ENCODE results near the gene ZFP82. TPM values are rescaled to one million over a fixed set of nuclear protein-coding genes. Genes with fewer than 3 reads are reported as not detected.

Gene ZFP82
- total and polyA plus RNA-seq, 2 of the 4 experiments (the other 2 are of a cell fraction): 1.6 to 3.9 TPM

DNA sequence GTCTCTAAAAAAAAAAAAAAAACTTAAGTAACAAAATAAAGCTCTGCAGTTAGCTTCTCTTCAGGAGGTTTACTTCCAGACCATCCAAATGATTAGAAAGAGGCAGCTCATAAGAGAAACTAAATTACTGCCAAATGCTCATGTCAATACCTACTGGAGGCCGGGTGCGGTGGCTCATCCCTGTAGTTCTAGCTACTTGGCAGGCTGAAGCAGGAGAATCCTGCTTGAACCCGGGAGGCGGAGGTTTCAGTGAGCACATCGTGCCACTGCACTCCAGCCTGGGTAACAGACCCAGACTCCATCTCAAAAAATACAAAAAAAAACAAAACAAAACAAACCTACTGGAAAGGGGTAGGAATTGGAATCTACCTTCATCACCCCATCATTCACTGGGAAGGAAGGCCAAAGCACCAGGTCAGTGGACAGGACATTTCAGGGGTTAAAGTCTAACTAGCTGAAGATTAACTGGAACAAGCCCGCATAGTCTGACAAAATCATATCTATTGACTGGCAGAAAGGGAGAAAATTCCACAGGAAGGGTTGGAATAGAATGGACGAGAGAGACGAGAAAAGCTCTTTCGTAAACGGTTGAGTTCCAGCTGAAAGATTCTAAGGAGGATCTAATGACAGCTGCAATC lies 40.8 kb downstream of the ZFP82 start:
- Histone ChIP-seq H3K79me1 (ENCODE audit: low read depth in 1 of 2, low read length in 2 of 2) (peaks cover 8 to 16% of the 10 kb centered on the region in 2 experiments), H3K9me3 (ENCODE audit: control insufficient read depth, insufficient read depth, low read length) (no peaks in the 10 kb centered on the region; the same call in 1 of the 2 replicates), H2AK9ac (replicated peaks; ENCODE audit: low read depth, low read length, poor library complexity) (peak overlapping the region; percentile 33), H3K56ac (ENCODE audit: extremely low read depth, insufficient read depth, low read length) (no peak overlapping the region), H2AK5ac (ENCODE audit: low read depth, low read length) (no peak overlapping the region), H2BK5ac (ENCODE audit: low read depth, low read length, poor library complexity, severe bottlenecking) (no peak overlapping the region), H3K9ac (ENCODE audit: low read depth, low read length) (peak overlapping the region; percentile 79; the same call in 1 of the 2 replicates), H4K5ac (ENCODE audit: low read depth, low read length) (no peak overlapping the region), H3K4me2 (ENCODE audit: low read depth, low read length) (peak overlapping the region; percentile 49), H2BK120ac (ENCODE audit: low read depth, low read length) (no peak overlapping the region), H3K4me3 (ENCODE audit: insufficient read depth, low read depth, low read length) (peak overlapping the region; percentile 66; the same call in 1 of the 2 replicates), H3K27me3 (ENCODE audit: control insufficient read depth, insufficient read depth, low read length) (no peaks in the 10 kb centered on the region), H3K23ac (ENCODE audit: low read depth, low read length) (peak overlapping the region; percentile 41; the same call in 1 of the 2 replicates), H3K4me1 (ENCODE audit: control insufficient read depth, insufficient read depth, low read length) (peaks cover 4% of the 10 kb centered on the region; the same call in 1 of the 2 replicates), H3K36me3 (ENCODE audit: control insufficient read depth, insufficient read depth, low read length) (no peaks in the 10 kb centered on the region), H4K91ac (ENCODE audit: insufficient read depth, low read depth, low read length) (no peak overlapping the region), H2BK15ac (ENCODE audit: low read depth, low read length) (no peak overlapping the region), H4K8ac (ENCODE audit: low read depth in 2 of 2, low read length in 2 of 2) (no peak overlapping the region; a peak in 1 of 4 replicates), H3K18ac (ENCODE audit: low read depth, low read length) (no peak overlapping the region), H3K27ac (ENCODE audit: insufficient read depth, low read length) (no peak overlapping the region), H2AFZ (replicated peaks; ENCODE audit: low read length, poor library complexity) (peak overlapping the region; percentile 56), H3K14ac (replicated peaks; ENCODE audit: low read depth, low read length) (no peak overlapping the region), H4K20me1 (ENCODE audit: insufficient read depth, low read length) (no peaks in the 10 kb centered on the region), H3K4ac (ENCODE audit: low read depth, low read length) (no peak overlapping the region), H2BK20ac (ENCODE audit: low read depth, low read length) (no peak overlapping the region), H3K9me1 (ENCODE audit: insufficient read depth, low read length) (no peaks in the 10 kb centered on the region)
- DNase-seq (no peak), ATAC-seq (ENCODE audit: low read depth) (no peak)
- in situ Hi-C loops (cut with MboI; ENCODE audit: low sequenced_read_pairs) (no loop called here), dilution Hi-C loops (cut with HindIII; ENCODE audit: low sequenced_read_pairs, unreplicated experiment) (no loop called here), intact Hi-C loops (cut with micrococcal nuclease) (loop anchor here (5.0 kb wide), 2 partner anchors 40 to 160 kb away; partner anchors contain the start of genes ZFP82 and ZNF146)
- TF ChIP-seq BHLHE40 (IDR thresholded peaks at IDR 0.05; ENCODE audit: low read depth, low read length) (no peak), SMC3 (IDR thresholded peaks at IDR 0.05; ENCODE audit: low read depth, low read length) (no peak), RFX5 (IDR thresholded peaks at IDR 0.05; ENCODE audit: low read depth, low read length) (no peak), CEBPB (IDR thresholded peaks at IDR 0.05; ENCODE audit: low read depth, low read length) (no peak), MAZ (IDR thresholded peaks at IDR 0.05; ENCODE audit: borderline replicate concordance, low read depth, low read length) (no peak), FOS (IDR thresholded peaks at IDR 0.05; ENCODE audit: low read depth, low read length) (no peak), POLR2A (IDR thresholded peaks at IDR 0.05; ENCODE audit: low read depth, low read length) (no peak), MXI1 (IDR thresholded peaks at IDR 0.05; ENCODE audit: borderline replicate concordance, low read depth, low read length) (no peak), CHD1 (IDR thresholded peaks at IDR 0.05; ENCODE audit: low read depth, low read length) (no peak), RCOR1 (IDR thresholded peaks at IDR 0.05; ENCODE audit: insufficient replicate concordance, low read length) (no peak), RAD21 (IDR thresholded peaks at IDR 0.05; ENCODE audit: low read length) (no peak)
- TF ChIP-seq, protein P1, sequence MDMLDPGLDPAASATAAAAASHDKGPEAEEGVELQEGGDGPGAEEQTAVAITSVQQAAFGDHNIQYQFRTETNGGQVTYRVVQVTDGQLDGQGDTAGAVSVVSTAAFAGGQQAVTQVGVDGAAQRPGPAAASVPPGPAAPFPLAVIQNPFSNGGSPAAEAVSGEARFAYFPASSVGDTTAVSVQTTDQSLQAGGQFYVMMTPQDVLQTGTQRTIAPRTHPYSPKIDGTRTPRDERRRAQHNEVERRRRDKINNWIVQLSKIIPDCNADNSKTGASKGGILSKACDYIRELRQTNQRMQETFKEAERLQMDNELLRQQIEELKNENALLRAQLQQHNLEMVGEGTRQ (IDR thresholded peaks at IDR 0.05; ENCODE audit: low read depth, low read length): no peak
- TF ChIP-seq, protein P2, sequence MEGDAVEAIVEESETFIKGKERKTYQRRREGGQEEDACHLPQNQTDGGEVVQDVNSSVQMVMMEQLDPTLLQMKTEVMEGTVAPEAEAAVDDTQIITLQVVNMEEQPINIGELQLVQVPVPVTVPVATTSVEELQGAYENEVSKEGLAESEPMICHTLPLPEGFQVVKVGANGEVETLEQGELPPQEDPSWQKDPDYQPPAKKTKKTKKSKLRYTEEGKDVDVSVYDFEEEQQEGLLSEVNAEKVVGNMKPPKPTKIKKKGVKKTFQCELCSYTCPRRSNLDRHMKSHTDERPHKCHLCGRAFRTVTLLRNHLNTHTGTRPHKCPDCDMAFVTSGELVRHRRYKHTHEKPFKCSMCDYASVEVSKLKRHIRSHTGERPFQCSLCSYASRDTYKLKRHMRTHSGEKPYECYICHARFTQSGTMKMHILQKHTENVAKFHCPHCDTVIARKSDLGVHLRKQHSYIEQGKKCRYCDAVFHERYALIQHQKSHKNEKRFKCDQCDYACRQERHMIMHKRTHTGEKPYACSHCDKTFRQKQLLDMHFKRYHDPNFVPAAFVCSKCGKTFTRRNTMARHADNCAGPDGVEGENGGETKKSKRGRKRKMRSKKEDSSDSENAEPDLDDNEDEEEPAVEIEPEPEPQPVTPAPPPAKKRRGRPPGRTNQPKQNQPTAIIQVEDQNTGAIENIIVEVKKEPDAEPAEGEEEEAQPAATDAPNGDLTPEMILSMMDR (conservative IDR thresholded peaks at IDR 0.05; ENCODE audit: low read depth, low read length): no peak
- TF ChIP-seq, protein P3, sequence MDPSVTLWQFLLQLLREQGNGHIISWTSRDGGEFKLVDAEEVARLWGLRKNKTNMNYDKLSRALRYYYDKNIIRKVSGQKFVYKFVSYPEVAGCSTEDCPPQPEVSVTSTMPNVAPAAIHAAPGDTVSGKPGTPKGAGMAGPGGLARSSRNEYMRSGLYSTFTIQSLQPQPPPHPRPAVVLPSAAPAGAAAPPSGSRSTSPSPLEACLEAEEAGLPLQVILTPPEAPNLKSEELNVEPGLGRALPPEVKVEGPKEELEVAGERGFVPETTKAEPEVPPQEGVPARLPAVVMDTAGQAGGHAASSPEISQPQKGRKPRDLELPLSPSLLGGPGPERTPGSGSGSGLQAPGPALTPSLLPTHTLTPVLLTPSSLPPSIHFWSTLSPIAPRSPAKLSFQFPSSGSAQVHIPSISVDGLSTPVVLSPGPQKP (IDR thresholded peaks at IDR 0.05; ENCODE audit: borderline replicate concordance, low read depth, low read length): no peak
- no TSS peak for BruUV-seq (replicated peaks)
- CTCF ChIA-PET: interaction anchor here (0.6 kb wide), 1 partner anchor 13 kb away, joined by 3 read pairs; no protein-coding TSS in a partner anchor
- 20% methylated on average over 1 of the region's 10 CpGs; no CpG with 5 or more reads in 1 of the 2 experiments for WGBS, 2 experiments (ENCODE audit: extremely low coverage in 2 of 2, insufficient read length in 1 of 2)
- POLR2A ChIA-PET (ENCODE audit: unreplicated experiment): no interaction called here

Data from IMR-90 (cell line).